Testis (tissue), 2 donors: ENCODE data around the gene COX17.

Experiments
- CTCF ChIP-seq, 3 experiments: fragments of 450-650 bp in 2 of 3; fragments of 200-600 bp in 1 of 3; sonication (generic) in 1 of 3; IDR thresholded peaks; one replicate each; pipeline ENCODE4 v1.5.1; 2016 to 2019; ENCODE audit warnings: antibody characterized with exemption in 3 of 3, mild to moderate bottlenecking in 2 of 3, moderate library complexity in 1 of 3
- POLR2A ChIP-seq: fragments of 450-650 bp; IDR thresholded peaks from one replicate; pipeline ENCODE4 v1.6.1; 2017; ENCODE audit warnings: antibody characterized with exemption, mild to moderate bottlenecking, moderate library complexity

- TF ChIP-seq CTCF (IDR thresholded peaks at IDR 0.05) (no peak), POLR2A (no peak)
These were observed 34.3 kb downstream of the COX17 start for GRCh38 chr3:119642746-119643473.
